Upper lobe of right lung (tissue), 1 donor: Measurements from ENCODE around the gene CLEC16A. TPM values are rescaled to one million over a fixed set of nuclear protein-coding genes. Genes with fewer than 3 reads are reported as not detected.

Source experiments
- ATAC-seq: fragments of 200-7000 bp; cut with Tn5 transposase; one replicate; pipeline ENCODE4 v1.9.1; 2020; ENCODE audit warnings: mild to moderate bottlenecking, moderate library complexity
- DNase-seq: peaks from one replicate; pipeline ENCODE4 v3.0.0-alpha.2; 2020
- H3K27ac ChIP-seq: fragments of 200-600 bp; one replicate; pipeline ENCODE4 v1.8.0; 2022
- H3K27me3 ChIP-seq: fragments of 200-600 bp; one replicate; pipeline ENCODE4 v1.8.0; 2022; ENCODE audit warnings: mild to moderate bottlenecking
- H3K36me3 ChIP-seq: fragments of 200-600 bp; one replicate; pipeline ENCODE4 v1.8.0; 2022
- H3K4me1 ChIP-seq: fragments of 200-600 bp; one replicate; pipeline ENCODE4 v1.8.0; 2022
- H3K4me3 ChIP-seq: fragments of 200-600 bp; one replicate; pipeline ENCODE4 v1.8.0; 2022; ENCODE audit warnings: mild to moderate bottlenecking
- H3K9me3 ChIP-seq: fragments of 200-600 bp; one replicate; pipeline ENCODE4 v1.8.0; 2022
- intact Hi-C: fragments of 100-400 bp; cut with DNase I; formaldehyde crosslinking; loops from one replicate; pipeline ENCODE4 v1.11.0; 2022
- total RNA-seq: library from RNA; stranded (reverse); fragmentation: NEBNext Ultra II Directional; extraction: Animal tissue kit (Norgen Biotek cat#: 25700); gene quantifications from one replicate; pipeline ENCODE4 v1.2.1, GENCODE V29; 2021
- TF ChIP-seq, protein P1 (sequence below): fragments of 200-600 bp; IDR thresholded peaks from one replicate; pipeline ENCODE4 v1.8.0; 2022; ENCODE audit warnings: antibody characterized with exemption
- donor health status: DM: no; HTN: yes; CAD: no; lungs with severe emphysema.

The CLEC16A gene
- total RNA-seq, 1 donor from 2014 or later: 36.9 TPM

DNA sequence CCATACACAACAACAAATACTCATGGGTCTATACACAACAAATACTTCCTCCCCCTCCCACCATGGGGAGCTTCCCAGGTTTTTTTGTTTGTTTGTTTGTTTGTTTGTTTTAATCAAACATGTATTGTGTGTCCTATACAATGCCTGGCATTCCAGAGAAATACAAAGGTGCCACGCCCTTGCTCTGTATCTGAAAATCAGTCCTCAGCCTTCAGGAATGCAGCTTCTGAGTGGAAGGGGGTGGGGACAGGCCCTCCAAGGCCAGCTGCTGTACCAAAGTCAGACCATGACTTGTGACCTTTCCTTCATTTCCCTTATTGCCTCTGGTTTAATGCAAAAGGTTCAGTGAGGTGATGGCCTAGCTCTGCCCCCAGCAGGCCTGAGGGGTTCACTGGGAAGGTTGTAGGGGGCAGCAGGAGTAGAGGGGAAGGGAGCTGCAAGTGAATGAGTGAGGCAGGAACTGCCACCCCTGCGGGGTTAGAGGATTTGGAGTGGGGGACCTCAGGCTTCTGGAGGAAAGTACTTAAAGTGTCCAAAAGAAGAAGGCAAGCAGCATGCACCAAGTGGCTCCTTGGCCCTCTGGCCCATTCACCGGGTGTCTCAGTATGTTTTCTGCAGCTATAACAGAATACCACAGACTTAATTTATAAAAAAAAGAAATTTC, 105.2 kb downstream of the CLEC16A start:
- TF ChIP-seq, protein P1, sequence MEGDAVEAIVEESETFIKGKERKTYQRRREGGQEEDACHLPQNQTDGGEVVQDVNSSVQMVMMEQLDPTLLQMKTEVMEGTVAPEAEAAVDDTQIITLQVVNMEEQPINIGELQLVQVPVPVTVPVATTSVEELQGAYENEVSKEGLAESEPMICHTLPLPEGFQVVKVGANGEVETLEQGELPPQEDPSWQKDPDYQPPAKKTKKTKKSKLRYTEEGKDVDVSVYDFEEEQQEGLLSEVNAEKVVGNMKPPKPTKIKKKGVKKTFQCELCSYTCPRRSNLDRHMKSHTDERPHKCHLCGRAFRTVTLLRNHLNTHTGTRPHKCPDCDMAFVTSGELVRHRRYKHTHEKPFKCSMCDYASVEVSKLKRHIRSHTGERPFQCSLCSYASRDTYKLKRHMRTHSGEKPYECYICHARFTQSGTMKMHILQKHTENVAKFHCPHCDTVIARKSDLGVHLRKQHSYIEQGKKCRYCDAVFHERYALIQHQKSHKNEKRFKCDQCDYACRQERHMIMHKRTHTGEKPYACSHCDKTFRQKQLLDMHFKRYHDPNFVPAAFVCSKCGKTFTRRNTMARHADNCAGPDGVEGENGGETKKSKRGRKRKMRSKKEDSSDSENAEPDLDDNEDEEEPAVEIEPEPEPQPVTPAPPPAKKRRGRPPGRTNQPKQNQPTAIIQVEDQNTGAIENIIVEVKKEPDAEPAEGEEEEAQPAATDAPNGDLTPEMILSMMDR: no peak
- no peak overlapping the region for H3K4me3 ChIP-seq
- no peak overlapping the region for H3K27ac ChIP-seq
- no peak for DNase-seq
- H3K9me3 ChIP-seq: no peaks in the 10 kb centered on the region
- intact Hi-C loops: no loop called here
- peaks cover 4% of the 10 kb centered on the region for H3K4me1 ChIP-seq
- peaks cover 33% of the 10 kb centered on the region for H3K36me3 ChIP-seq
- no peaks in the 10 kb centered on the region for H3K27me3 ChIP-seq
- peak; percentile 69 for ATAC-seq

DNA sequence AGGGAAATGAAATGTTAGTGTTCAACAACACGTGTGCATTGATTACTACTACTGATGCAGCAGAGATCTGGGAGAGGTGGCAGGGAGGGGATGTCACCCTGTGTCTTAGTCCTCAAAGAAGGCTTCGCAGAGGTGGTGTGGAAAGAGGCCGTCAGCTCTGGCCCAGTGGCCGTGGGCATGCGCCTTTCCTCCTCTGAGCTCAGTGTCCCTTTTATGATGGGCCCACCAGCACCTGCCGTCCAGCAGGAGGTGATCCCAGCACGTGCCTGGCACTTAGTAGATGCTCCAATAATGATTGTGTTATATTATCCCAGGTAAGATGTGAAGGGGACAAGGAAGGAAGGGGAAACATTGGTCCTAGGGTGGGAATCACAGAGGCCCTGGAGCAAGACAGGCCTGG, 106.2 kb downstream of the CLEC16A start:
- intact Hi-C loops: no loop called here
- DNase-seq: no peak
- TF ChIP-seq, protein P1: no peak
- H3K9me3 ChIP-seq: no peaks in the 10 kb centered on the region
- no peak for ATAC-seq
- H3K27me3 ChIP-seq: no peaks in the 10 kb centered on the region
- peaks cover 4% of the 10 kb centered on the region for H3K4me1 ChIP-seq
- no peak overlapping the region for H3K27ac ChIP-seq
- no peak overlapping the region for H3K4me3 ChIP-seq
- H3K36me3 ChIP-seq: peaks cover 27% of the 10 kb centered on the region

DNA sequence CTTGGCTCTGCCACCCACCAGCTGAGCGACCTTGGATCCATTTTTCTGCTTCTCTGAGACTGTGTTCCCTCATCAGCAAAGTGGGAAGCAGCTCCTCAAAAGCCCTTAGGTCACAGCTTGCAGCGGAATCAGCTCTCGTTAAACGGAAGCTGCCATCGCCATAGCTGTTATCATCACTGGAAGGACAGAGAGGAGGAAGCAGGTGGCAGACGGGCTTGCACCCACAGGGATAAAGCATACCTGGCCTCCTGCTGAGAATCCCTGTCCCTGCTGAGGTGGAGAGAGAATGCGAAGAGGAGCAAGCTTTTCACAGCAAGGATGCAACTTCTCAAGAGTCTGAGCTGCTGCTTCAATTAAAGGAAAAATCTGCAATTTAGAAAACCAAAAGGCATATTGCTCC, 106.6 kb downstream of the CLEC16A start:
- H3K27me3 ChIP-seq: no peaks in the 10 kb centered on the region
- H3K36me3 ChIP-seq: peaks cover 23% of the 10 kb centered on the region
- DNase-seq (no peak), ATAC-seq (no peak)
- H3K9me3 ChIP-seq: no peaks in the 10 kb centered on the region
- intact Hi-C loops: no loop called here
- H3K4me1 ChIP-seq: peaks cover 4% of the 10 kb centered on the region
- no peak overlapping the region for H3K27ac ChIP-seq
- no peak overlapping the region for H3K4me3 ChIP-seq
- TF ChIP-seq, protein P1: no peak

DNA sequence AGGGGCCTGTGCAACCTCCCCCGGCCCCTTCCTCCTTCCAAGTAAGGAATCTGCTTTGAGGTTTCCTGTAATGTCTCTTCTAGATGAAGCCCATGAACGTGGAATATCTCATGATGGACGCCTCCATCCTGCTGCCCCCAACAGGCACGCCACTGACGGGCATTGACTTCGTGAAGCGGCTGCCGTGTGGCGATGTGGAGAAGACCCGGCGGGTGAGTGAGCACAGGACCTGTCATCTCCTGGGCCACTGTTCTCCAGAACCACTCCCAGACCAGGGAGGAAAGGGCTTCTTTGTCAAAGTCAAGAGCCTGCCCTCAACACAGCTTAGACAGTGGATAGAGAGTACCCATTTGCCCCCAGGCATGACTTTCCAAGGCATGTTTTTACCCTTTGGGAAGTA, 107.1 kb downstream of the CLEC16A start:
- DNase-seq (no peak), ATAC-seq (no peak)
- Histone ChIP-seq H3K27me3 (no peaks in the 10 kb centered on the region), H3K9me3 (no peaks in the 10 kb centered on the region), H3K27ac (no peak overlapping the region), H3K4me1 (peaks cover 4% of the 10 kb centered on the region), H3K36me3 (peaks cover 19% of the 10 kb centered on the region), H3K4me3 (no peak overlapping the region)
- TF ChIP-seq, protein P1: no peak
- intact Hi-C loops: no loop called here

DNA sequence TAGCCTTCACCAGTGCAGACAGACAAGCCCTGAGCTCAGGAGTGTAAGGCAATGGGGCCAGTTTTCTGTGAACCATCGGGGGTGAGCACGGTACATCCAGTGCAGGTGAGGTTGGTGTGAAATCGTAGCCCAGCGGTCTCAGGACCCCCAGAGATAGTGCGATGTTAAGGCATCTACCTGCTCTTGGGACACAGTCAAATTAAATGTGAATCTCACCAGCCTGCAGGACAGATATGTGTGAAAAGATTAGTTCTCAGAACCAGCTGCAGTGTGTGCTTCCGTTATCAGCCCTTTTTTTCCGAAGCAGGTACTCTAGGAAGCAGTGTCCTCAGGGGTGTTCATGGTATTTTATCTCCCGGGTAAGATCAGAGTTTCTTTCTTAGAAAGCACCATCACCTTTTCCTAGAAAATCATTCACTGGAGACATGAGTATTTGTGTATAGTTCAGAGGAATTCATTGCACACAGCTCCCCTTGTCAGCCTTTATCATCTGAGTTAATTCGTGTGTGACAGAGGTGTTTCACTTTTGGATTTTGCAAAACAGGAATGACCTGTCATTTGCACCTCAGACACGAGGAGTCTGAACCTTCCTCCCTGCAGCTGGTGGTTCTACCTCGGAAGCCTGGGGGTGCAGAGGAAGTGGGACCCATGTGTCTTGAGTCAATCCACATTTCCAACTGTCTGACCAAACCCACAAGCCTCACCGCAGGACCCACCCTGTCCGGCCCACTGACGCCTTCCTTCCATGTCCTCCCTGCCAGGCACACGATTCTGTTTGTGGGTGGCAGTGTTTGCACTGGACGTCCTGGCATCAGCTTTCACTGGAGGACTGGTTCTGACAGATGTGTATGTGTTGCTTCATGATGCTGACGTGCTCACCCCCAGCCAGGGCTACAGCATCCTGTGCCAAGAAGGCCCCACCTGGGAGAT, 107.8 kb downstream of the CLEC16A start:
- Histone ChIP-seq H3K9me3 (no peaks in the 10 kb centered on the region), H3K27ac (no peak overlapping the region), H3K4me1 (peaks cover 4% of the 10 kb centered on the region), H3K36me3 (peaks cover 12% of the 10 kb centered on the region), H3K27me3 (no peaks in the 10 kb centered on the region), H3K4me3 (no peak overlapping the region)
- TF ChIP-seq, protein P1: no peak
- intact Hi-C loops: no loop called here
- peak; percentile 67 for ATAC-seq
- DNase-seq: peak; percentile 71
